GM10266 (cell line): ENCODE data around the gene YPEL3.

Experiments
- DNase-seq: peaks from one replicate; pipeline ENCODE4 v3.0.0; 2012; ENCODE audit errors: extremely low spot score
- TF ChIP-seq, protein P1 (sequence below): IDR thresholded peaks from 2 replicates; pipeline ENCODE4 v1.5.1; 2012; ENCODE audit warnings: mild to moderate bottlenecking, low read depth; ENCODE audit not compliant: control insufficient read depth, insufficient read depth; ENCODE audit errors: missing control alignments

YPEL3 gene

GRCh38 chr16:30065943-30066760 lies 29.9 kb downstream of the YPEL3 start:
- no peak for DNase-seq
- TF ChIP-seq, protein P1, sequence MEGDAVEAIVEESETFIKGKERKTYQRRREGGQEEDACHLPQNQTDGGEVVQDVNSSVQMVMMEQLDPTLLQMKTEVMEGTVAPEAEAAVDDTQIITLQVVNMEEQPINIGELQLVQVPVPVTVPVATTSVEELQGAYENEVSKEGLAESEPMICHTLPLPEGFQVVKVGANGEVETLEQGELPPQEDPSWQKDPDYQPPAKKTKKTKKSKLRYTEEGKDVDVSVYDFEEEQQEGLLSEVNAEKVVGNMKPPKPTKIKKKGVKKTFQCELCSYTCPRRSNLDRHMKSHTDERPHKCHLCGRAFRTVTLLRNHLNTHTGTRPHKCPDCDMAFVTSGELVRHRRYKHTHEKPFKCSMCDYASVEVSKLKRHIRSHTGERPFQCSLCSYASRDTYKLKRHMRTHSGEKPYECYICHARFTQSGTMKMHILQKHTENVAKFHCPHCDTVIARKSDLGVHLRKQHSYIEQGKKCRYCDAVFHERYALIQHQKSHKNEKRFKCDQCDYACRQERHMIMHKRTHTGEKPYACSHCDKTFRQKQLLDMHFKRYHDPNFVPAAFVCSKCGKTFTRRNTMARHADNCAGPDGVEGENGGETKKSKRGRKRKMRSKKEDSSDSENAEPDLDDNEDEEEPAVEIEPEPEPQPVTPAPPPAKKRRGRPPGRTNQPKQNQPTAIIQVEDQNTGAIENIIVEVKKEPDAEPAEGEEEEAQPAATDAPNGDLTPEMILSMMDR = no peak

DNA sequence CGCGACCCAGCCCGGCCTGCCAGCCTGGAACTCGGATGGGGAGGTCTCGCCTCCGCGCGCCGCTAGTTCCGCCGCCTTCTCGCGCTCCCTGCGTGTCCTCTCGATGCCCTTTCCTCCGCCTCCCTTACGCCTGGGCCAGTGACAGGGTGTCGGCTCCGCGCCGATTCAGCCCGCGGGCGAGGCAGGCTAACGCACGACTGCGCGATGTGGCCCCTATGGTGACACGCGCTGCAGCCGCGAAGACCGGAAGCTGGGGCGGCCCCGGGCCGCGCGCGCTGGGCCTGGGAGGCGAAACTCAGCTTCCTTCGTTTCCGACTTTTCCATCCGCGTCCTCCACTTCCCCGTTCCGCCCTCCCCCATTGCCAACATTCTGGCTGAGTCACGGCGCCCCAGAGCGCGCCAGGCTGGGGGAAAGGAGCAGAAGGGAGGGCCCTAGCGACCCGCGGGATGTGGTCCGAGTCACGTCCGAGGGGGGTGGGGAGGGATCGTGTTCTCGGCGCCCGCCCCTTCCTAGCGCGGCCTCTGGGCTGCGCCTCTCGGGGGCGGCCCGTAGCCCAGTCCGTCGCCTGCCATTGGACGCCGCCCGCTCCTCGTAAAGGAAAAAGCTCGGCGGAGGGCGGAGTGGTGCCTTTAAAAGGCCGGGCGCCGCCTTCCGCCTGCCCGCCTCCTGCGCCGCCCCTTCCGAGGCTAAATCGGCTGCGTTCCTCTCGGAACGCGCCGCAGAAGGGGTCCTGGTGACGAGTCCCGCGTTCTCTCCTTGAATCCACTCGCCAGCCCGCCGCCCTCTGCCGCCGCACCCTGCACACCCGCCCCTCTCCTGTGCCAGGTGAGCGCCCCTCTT lies 30.7 kb downstream of the YPEL3 start, which contains the start of gene ALDOA:
Gene ALDOA, plus strand, starts transcription at position 659 of the 841 bp plus-strand sequence. CDS start 1,138 bp downstream, outside the sequence.
- peak; percentile 96 for DNase-seq
- TF ChIP-seq, protein P1 = no peak

DNA sequence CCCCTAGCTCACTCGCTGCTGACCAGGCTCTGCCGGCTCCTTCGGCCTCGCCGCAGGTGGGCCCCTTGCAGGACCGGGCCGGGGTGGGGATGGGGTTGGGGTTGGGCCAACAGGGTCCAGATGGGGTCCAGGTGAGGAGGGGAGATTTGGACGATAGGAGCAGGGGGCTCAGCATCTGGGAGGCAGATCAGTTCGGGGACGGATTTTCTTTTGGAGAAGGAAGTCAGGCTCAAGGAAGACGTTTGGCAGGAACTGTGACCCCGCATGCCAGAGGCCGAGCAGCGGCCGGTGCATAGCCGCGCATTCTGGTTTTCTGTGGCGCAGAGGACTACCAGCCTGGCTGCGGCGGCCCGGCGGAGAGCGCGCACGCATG lies 31.3 kb downstream of the YPEL3 start:
- DNase-seq = no peak
- TF ChIP-seq, protein P1 = no peak

- DNase-seq = peak; percentile 82
- TF ChIP-seq, protein P1 = peak; percentile 51
These were observed 31.9 kb downstream of the YPEL3 start for GRCh38 chr16:30063893-30064728.

GRCh38 chr16:30063278-30063892 lies 32.6 kb downstream of the YPEL3 start:
- TF ChIP-seq, protein P1 = no peak
- no peak for DNase-seq

GRCh38 chr16:30060836-30061554 lies 35.0 kb downstream of the YPEL3 start:
- TF ChIP-seq, protein P1 = no peak
- no peak for DNase-seq
